GM23338 (cell line): ENCODE data around the gene FRAS1.

Experiments used
- EZH2 ChIP-seq: fragments of 200-600 bp; sonication (generic); IDR thresholded peaks from one replicate; pipeline ENCODE4 v1.8.0; 2017; ENCODE audit warnings: antibody characterized with exemption, mild to moderate bottlenecking, low read depth; ENCODE audit not compliant: unreplicated experiment
- EZH2phosphoT487 ChIP-seq: fragments of 200-600 bp; sonication (generic); IDR thresholded peaks from one replicate; pipeline ENCODE4 v1.8.1; 2018; ENCODE audit warnings: antibody characterized with exemption; ENCODE audit not compliant: unreplicated experiment
- POLR2AphosphoS5 ChIP-seq: IDR thresholded peaks from 2 replicates; pipeline ENCODE4 v1.6.1; 2016; ENCODE audit warnings: antibody characterized with exemption, low read depth
- REST ChIP-seq: IDR thresholded peaks from one replicate; pipeline ENCODE4 v1.6.1; 2018; ENCODE audit warnings: antibody characterized with exemption; ENCODE audit not compliant: unreplicated experiment
- TF ChIP-seq, protein P1 (sequence below), 2 experiments: fragments of 200-600 bp in 1 of 2; sonication (generic) in 1 of 2; conservative IDR thresholded peaks; 2 replicates each; pipeline versions ENCODE4 v1.5.1 to v1.6.1; 2016 to 2017; ENCODE audit warnings: antibody characterized with exemption in 2 of 2, low read depth in 2 of 2, mild to moderate bottlenecking in 2 of 2, moderate library complexity in 1 of 2
- TF ChIP-seq, protein P2 (sequence below): IDR thresholded peaks from 2 replicates; pipeline ENCODE4 v1.6.1; 2016; ENCODE audit warnings: antibody characterized with exemption

DNA sequence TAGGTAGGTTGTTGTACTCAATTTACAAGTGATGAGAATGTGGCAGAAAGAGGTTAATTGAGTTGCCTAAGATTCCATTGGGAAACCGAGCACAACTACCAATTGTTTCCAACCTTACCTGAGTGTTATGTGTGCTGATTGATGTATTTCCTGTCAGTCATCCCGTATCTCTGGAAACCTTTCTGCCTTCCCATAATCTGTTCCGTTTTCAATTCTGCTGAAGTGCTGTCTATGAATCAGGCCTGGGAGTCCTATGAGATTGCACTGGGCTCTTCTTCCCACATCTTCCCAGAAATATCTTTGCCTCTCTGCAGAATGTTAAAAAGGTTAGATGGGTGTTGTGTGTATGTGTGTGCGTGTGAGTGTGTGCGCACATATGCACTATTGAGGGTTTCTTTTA, 264.9 kb downstream of the FRAS1 start:
- TF ChIP-seq, protein P1, sequence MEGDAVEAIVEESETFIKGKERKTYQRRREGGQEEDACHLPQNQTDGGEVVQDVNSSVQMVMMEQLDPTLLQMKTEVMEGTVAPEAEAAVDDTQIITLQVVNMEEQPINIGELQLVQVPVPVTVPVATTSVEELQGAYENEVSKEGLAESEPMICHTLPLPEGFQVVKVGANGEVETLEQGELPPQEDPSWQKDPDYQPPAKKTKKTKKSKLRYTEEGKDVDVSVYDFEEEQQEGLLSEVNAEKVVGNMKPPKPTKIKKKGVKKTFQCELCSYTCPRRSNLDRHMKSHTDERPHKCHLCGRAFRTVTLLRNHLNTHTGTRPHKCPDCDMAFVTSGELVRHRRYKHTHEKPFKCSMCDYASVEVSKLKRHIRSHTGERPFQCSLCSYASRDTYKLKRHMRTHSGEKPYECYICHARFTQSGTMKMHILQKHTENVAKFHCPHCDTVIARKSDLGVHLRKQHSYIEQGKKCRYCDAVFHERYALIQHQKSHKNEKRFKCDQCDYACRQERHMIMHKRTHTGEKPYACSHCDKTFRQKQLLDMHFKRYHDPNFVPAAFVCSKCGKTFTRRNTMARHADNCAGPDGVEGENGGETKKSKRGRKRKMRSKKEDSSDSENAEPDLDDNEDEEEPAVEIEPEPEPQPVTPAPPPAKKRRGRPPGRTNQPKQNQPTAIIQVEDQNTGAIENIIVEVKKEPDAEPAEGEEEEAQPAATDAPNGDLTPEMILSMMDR (conservative IDR thresholded peaks at IDR 0.05; ENCODE audit: low read depth in 2 of 2), result no peak
- TF ChIP-seq EZH2phosphoT487 (no peak), POLR2AphosphoS5 (no peak), REST (no peak), EZH2 (no peak)
- TF ChIP-seq, protein P2, sequence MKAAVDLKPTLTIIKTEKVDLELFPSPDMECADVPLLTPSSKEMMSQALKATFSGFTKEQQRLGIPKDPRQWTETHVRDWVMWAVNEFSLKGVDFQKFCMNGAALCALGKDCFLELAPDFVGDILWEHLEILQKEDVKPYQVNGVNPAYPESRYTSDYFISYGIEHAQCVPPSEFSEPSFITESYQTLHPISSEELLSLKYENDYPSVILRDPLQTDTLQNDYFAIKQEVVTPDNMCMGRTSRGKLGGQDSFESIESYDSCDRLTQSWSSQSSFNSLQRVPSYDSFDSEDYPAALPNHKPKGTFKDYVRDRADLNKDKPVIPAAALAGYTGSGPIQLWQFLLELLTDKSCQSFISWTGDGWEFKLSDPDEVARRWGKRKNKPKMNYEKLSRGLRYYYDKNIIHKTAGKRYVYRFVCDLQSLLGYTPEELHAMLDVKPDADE, result no peak
